ENCODE results near the gene MCAM. TPM values are rescaled to one million over a fixed set of nuclear protein-coding genes. Genes with fewer than 3 reads are reported as not detected.
A peak's percentile ranks its signal among the peaks of the same experiment; 100 is the strongest.

MCAM gene
- total RNA-seq, 1 experiment from 2014 or later = 124 TPM

DNA sequence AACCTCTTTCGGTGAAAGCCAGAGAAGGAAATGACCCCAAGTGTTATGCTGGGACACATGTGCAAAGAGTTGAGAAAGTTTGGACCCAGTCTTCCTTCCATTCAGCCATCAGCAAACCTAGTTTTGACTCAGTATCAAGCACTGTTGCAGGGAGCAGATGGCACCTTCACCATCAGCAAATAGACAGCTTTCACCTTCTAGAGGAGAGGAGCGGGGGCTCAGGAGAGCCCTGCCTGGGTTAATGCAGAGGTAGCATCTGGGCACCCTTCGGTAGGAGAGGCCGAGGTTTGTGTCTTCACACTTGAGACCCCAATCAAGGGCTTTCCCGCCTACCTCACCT, 45.8 kb upstream of the MCAM start:
- Histone ChIP-seq H3K9ac (ENCODE audit: low read length) (no peak overlapping the region), H3K9me3 (ENCODE audit: low read length) (no peaks in the 10 kb centered on the region), H3K4me1 (ENCODE audit: insufficient read depth, low read length) (peaks cover 36% of the 10 kb centered on the region), H3K4me2 (ENCODE audit: low read length) (no peak overlapping the region), H3F3A (ENCODE audit: low read length, unreplicated experiment) (peaks cover 5% of the 10 kb centered on the region), H3K36me3 (ENCODE audit: low read depth, low read length) (no peaks in the 10 kb centered on the region), H3K27me3 (ENCODE audit: low read length) (no peaks in the 10 kb centered on the region), H3K27ac (ENCODE audit: low read length) (no peak overlapping the region), H4K20me1 (ENCODE audit: low read length) (no peaks in the 10 kb centered on the region), H3K4me3 (ENCODE audit: low read length) (no peak overlapping the region), H2AFZ (ENCODE audit: low read length) (no peak overlapping the region), H3K9me2 (replicated peaks; ENCODE audit: low read length) (no peaks in the 10 kb centered on the region), H3K79me2 (ENCODE audit: low read length) (no peaks in the 10 kb centered on the region)
- ATAC-seq = no peak
- intact Hi-C loops (cut with micrococcal nuclease) = no loop called here
- CTCF ChIA-PET = interaction anchor here (0.7 to 1.1 kb wide), 2 partner anchors 25 to 260 kb away, joined by 3 read pairs; no protein-coding TSS in a partner anchor
- POLR2A ChIA-PET (ENCODE audit: unreplicated experiment) = no interaction called here
- DNase-seq = no peak
- BruUV-seq (replicated peaks) = no TSS peak
- TF ChIP-seq EZH2 (IDR thresholded peaks at IDR 0.05; ENCODE audit: low read length, unreplicated experiment) (no peak), EZH2phosphoT487 (IDR thresholded peaks at IDR 0.05; ENCODE audit: borderline replicate concordance, low read length) (no peak)
- TF ChIP-seq, protein P1, sequence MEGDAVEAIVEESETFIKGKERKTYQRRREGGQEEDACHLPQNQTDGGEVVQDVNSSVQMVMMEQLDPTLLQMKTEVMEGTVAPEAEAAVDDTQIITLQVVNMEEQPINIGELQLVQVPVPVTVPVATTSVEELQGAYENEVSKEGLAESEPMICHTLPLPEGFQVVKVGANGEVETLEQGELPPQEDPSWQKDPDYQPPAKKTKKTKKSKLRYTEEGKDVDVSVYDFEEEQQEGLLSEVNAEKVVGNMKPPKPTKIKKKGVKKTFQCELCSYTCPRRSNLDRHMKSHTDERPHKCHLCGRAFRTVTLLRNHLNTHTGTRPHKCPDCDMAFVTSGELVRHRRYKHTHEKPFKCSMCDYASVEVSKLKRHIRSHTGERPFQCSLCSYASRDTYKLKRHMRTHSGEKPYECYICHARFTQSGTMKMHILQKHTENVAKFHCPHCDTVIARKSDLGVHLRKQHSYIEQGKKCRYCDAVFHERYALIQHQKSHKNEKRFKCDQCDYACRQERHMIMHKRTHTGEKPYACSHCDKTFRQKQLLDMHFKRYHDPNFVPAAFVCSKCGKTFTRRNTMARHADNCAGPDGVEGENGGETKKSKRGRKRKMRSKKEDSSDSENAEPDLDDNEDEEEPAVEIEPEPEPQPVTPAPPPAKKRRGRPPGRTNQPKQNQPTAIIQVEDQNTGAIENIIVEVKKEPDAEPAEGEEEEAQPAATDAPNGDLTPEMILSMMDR (conservative IDR thresholded peaks at IDR 0.05; ENCODE audit: low read depth, low read length) = no peak

DNA sequence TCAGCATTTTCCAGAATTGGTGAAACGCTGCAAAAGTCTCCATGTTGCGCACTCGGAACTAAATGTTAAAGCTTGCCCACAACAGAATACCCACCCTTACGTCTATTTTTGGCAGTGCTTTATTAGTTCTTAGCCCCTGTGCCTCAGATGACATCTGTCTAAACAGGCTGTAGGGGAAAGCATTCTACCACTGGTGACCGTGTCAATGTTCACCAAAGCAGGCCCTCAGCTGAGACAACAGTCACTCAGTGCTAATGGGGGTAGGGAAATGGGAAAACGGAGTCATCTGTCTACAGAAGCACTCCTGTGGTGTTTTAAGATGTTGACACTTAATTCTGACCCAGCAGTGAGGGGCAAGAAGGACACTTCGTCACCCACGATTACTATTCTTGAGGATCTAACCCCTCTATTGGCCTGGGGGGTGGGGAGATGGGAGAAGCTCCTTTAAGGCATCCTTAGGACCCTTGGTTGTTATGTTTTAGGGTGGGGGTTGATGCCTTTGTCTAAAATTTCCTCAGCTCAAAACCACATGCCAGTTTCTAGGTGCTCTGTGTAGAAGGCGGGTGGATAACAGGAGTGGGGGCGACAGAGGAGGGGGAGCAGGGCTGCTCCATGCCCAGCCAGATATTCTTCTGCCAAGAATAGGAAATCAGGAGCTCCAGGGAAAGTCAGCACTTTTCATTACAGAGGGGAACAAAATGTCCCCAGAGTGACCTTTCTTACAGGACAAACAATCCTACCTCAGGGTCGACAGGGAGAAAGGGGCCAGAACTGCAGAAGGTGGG, 45.2 kb upstream of the MCAM start:
- intact Hi-C loops (cut with micrococcal nuclease) = loop anchor here (1.0 to 2.0 kb wide), 2 partner anchors 19 to 112 kb away; partner anchors contain the start of gene USP2
- no peak for ATAC-seq
- peak overlapping the region; percentile 54 for H3K4me2 ChIP-seq (ENCODE audit: low read length)
- H4K20me1 ChIP-seq (ENCODE audit: low read length) = no peaks in the 10 kb centered on the region
- POLR2A ChIA-PET (ENCODE audit: unreplicated experiment) = no interaction called here
- H3K9me2 ChIP-seq (replicated peaks; ENCODE audit: low read length) = no peaks in the 10 kb centered on the region
- no peaks in the 10 kb centered on the region for H3K27me3 ChIP-seq (ENCODE audit: low read length)
- no peaks in the 10 kb centered on the region for H3K9me3 ChIP-seq (ENCODE audit: low read length)
- TF ChIP-seq, protein P1 (conservative IDR thresholded peaks at IDR 0.05; ENCODE audit: low read depth, low read length) = no peak
- TF ChIP-seq EZH2 (IDR thresholded peaks at IDR 0.05; ENCODE audit: low read length, unreplicated experiment) (no peak), EZH2phosphoT487 (IDR thresholded peaks at IDR 0.05; ENCODE audit: borderline replicate concordance, low read length) (no peak)
- no peak overlapping the region for H2AFZ ChIP-seq (ENCODE audit: low read length)
- H3K79me2 ChIP-seq (ENCODE audit: low read length) = no peaks in the 10 kb centered on the region
- CTCF ChIA-PET = interaction anchor here (0.7 to 2.5 kb wide), 5 partner anchors 12 to 260 kb away, joined by 3 to 10 read pairs (median 3); no protein-coding TSS in a partner anchor
- peak overlapping the region; percentile 74 for H3K27ac ChIP-seq (ENCODE audit: low read length)
- H3K9ac ChIP-seq (ENCODE audit: low read length) = no peak overlapping the region
- peak overlapping the region; percentile 35; the same call in 1 of the 2 replicates for H3K4me3 ChIP-seq (ENCODE audit: low read length)
- DNase-seq = no peak
- BruUV-seq (replicated peaks) = no TSS peak
- H3F3A ChIP-seq (ENCODE audit: low read length, unreplicated experiment) = peaks cover 5% of the 10 kb centered on the region
- H3K36me3 ChIP-seq (ENCODE audit: low read depth, low read length) = no peaks in the 10 kb centered on the region
- peaks cover 36% of the 10 kb centered on the region for H3K4me1 ChIP-seq (ENCODE audit: insufficient read depth, low read length)
